Cardiac septum (tissue), 1 donor: ENCODE results near the gene SMIM5. TPM values are rescaled to one million over a fixed set of nuclear protein-coding genes. Genes with fewer than 3 reads are reported as not detected.

Experiments used
- DNase-seq: peaks from one replicate; pipeline ENCODE4 v3.0.0-alpha.2; 2020; ENCODE audit warnings: low spot score
- intact Hi-C: fragments of 100-400 bp; cut with DNase I; formaldehyde crosslinking; loops from one replicate; pipeline ENCODE4 v1.14.0; 2022
- total RNA-seq: library from RNA; stranded (reverse); fragmentation: NEBNext Ultra II Directional; extraction: Animal tissue kit (Norgen Biotek cat#: 25700); gene quantifications from one replicate; pipeline ENCODE4 v1.2.1, GENCODE V29; 2021
- donor health status: DM: no; HTN: no; CAD: no.

Gene SMIM5
- total RNA-seq, 1 donor from 2014 or later: 1.7 TPM

DNA sequence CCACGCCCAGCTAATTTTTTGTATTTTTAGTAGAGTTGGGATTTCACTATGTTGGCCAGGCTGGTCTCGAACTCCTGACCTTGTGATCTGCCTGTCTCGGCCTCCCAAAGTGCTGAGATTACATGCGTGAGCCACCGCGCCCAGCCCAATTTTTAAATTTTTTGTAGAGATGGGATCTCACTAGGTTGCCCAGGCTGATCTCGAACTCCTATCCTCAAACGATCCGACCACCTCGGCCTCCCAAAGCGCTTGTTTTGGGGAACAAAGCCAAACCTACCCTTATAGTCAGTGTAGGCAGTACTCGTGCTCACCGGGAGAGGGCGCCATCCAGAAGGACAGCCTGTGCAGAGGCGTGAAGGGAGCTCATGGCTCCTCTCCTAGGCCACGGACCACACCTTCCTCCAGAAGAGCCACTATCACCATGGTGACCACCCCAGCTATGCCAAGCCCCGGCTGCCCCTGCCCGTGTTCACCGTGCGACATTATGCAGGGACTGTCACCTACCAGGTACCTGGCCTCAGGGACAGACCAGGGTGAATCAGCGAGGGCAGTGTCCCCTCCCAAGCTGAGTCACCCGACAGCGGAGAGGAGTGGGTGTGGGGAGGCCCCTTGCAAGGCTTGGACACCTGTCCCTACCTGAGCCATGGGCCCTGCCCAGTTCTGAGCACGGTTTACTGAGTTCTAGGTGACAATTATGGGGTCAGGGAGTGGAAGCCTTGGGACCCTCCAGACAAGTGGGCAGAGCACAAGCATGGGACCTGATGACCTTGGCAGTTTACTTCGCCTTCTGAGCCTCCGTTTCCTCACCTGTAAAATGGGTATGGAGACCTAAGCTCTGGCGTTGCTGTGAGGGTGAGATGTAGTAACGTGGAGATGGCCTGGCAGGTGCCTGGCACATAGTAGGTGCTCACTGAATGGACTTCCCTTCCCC, 31.9 kb upstream of the SMIM5 start:
- no peak for DNase-seq
- intact Hi-C loops: no loop called here

GRCh38 chr17:75602644-75603043, 30.6 kb upstream of the SMIM5 start:
- intact Hi-C loops: no loop called here
- no peak for DNase-seq

DNA sequence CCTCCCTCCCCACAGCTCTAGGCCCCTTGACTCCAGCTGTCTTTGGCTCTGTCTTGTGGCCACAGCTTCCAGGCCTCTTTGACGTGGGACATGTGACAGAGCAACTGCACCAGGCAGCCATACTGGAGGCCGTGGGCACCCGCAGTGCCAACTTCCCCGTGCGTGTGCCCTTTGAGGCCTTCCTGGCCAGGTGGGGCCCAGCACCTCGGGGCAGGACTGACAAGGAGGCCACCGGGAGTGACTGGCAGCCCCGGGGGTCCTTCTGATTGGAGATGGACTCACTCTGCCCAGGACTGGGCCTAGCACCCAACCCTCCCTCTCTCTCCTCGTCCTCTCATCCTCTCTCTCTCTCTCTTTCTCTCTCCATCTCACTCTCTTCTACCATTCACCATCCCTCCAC, 30.1 kb upstream of the SMIM5 start:
- no peak for DNase-seq
- intact Hi-C loops: no loop called here

DNA sequence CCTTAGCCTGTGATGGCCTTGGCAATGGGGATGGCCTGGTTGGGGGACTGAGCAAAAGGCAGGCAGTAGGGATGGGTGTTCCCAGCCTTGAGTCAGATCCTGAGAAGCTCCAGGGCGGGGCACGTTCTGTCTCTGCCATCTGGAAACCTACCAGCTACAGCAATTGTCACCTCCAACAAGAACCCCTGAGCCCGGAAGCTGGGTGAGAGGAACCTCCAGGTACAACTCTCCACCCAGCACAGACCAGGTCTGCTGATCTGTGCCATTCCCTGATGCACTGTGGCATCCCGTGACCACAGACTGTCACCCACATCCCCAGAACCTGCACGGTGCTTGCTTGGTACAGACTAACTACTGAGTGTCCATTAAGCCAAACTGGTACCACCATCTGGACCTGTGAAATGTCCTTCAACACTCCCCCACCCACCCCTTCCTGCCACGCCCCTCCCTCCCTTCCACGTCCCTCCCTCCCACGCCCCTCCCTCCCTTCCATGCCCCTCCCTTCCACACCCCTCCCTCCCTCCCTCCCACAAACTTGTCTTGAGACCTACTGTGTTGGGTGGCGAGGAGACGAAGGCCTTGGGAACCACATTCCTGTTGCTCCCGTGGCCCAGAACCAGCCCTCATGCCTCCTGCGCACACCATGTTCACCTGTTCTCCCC, 29.1 kb upstream of the SMIM5 start:
- intact Hi-C loops: no loop called here
- no peak for DNase-seq

- intact Hi-C loops: no loop called here
- DNase-seq: no peak
Observed at GRCh38 chr17:75605790-75606189, 27.4 kb upstream of the SMIM5 start.

DNA sequence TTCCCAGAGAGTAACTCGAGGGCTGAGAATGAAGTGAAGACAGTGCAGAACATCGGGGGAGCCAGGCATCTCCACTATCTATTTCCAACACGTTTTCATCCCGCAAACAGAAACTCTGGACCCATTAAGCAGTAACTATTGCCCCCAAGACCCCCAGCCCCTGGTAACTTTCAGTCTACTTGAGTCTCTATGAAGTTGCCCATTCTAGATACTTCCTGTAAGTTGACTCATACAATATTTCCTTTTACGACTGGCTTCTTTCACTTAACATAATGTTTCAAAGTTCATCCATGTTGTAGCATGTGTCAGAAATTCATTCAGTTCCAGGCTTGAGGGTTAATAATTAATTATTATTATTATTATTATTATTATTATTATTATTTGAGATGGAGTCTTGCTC, 26.1 kb upstream of the SMIM5 start:
- intact Hi-C loops: no loop called here
- DNase-seq: no peak

DNA sequence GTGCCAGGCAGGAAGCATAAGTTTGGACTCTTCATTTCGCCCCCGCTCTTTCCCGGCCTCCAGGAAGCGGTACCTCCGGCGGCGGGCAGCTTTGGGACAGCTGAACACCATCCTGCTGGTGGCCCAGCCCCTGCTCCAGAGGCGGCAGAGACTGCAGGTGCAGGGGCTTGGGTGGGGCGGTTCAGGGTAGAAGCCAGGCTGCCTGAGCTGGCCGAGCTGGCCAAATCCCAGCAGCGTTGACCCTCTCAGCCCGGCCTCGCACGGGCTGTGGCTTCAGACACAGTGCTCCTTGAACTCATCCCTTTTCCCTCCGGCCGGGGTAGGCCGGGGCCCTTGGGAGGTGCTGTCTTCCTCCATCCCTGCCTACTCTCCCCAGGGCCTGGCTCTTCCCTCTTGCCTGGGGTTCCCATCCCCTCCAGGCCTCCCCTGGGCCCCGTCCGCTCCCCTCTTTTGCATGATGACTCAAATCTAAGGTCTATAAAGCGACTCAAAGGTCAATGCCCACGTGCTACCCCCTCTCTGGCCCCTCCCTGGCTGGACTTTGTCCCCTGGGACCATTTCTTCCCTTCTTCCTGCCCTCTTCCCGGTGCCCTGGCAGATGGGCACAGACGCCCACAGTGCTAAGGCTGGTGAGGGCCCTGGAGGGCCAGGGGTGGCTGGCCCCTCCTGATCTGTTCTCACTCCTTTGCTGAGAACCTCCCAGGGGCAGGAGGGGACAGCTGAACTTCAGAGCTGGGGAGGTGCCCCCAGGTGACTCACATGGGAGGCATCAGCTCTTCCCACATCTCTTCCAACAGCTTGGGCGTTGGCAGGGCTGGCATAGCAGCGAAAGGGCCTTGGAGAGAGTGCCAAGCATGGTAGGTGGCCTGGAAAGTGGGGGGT, 22.9 kb upstream of the SMIM5 start:
- DNase-seq: no peak

DNA sequence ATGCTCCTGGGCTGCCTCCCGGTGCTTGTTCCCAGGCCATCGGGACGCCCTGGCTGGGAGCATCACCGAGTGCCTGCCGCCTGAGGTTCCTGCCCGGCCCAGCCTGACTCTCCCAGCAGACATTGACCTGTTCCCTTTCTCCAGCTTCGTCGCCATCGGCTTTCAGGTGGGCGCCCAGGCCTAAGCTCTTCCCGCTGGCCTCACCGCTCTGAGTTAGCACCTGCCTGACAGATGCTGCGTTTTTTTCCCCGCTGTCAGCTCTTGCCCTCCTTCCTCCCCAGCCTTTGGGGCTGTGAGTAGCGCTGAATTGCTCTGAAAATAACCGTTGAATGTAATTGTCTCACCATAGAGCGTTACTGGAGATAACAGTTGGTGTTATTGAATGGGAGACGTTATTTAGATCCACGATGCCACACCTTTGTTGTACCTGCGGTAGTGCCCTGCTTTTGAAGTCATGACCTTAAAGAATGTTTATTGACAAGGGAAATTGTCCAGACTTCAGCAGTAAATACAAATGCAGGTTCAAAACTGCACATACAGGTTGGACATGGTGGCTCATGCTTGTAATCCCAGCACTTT, 21.3 kb upstream of the SMIM5 start:
- DNase-seq: no peak

More for the DNA sequence above, 22.9 kb upstream of the SMIM5 start:
- intact Hi-C loops: no loop called here

DNA sequence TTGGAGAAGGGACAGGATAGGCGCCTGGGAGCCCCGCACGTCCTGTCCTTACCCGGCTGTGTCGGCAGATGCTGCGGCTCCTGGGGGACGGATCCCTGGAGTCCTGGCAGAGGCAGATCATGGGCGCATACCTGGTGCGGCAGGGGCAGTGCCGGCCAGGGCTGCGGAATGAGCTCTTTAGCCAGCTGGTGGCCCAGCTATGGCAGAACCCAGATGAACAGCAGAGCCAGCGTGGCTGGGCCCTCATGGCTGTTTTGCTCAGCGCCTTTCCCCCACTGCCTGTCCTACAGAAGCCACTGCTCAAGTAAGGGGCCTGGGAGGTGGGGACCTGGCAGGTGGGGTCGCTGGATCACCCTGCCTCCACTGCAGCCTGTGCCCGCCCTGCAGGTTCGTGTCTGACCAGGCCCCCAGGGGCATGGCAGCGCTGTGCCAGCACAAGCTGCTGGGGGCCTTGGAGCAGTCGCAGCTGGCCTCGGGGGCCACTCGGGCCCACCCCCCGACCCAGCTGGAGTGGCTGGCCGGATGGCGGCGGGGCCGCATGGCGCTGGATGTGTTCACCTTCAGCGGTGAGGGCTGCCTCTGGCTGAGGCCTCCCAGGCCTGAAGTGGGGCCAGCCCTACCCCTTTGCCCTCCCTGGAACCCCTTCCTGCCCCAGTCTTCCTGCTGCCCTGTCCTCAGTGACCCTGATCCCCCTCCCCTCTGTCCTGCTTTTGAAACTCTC, 20.2 kb upstream of the SMIM5 start:
- intact Hi-C loops: no loop called here
- DNase-seq: no peak

More for the DNA sequence above, 21.3 kb upstream of the SMIM5 start:
- intact Hi-C loops: no loop called here

GRCh38 chr17:75614006-75614405, 19.2 kb upstream of the SMIM5 start:
- DNase-seq: no peak
- intact Hi-C loops: no loop called here

DNA sequence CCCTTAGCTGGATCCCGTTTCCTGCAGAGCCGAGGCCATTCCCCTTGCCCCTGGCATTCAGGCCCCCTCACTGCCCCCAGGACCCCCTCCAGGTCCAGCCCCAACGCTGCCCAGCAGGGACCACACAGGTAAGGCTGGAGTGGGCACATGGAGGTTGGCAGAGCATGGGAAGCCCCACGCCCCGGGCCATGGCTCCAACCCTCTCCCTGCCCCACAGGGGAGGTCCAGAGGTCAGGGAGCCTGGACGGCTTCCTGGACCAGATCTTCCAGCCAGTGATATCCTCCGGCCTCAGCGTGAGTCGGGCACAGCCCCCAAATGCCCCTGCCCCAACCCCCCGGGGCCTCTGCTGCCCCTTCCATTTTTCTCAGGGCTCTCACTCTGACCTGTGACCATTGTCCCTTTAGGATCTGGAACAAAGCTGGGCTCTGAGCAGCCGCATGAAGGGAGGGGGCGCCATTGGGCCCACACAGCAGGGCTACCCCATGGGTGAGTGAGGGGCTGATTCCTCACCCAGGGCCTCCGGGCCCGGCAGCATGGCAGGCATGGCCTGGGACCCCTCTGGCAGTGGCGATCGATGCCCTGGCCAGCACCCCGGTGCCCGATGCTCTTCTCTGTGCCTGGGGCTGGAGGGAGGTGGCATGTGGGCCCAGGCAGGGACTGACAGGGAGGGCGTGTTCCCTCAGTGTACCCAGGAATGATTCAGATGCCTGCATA, 18.5 kb upstream of the SMIM5 start:
- DNase-seq: no peak
- intact Hi-C loops: no loop called here

GRCh38 chr17:75615301-75615700, 17.9 kb upstream of the SMIM5 start:
- no peak for DNase-seq
- intact Hi-C loops: no loop called here

DNA sequence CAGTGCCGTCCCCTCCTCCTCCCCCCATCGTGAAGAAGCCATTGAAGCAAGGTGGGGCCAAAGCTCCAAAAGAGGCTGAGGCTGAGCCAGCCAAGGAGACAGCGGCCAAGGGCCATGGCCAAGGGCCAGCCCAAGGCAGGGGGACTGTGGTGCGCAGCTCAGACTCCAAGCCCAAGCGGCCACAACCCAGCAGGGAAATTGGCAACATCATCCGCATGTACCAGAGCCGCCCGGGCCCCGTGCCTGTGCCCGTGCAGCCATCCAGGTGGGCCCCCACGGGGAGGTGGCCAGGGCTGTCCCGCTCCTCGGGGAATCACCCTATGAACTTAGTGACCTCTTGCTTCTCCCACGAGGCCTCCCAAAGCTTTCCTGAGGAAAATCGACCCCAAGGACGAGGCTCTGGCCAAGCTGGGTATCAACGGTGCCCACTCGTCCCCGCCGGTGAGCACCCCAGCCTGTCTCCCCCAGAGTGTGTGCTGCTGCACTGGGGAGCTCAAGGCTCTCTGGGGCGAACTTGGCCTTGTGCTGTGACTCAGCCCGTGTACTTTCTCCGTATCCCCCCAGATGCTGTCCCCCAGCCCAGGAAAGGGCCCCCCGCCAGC, 16.6 kb upstream of the SMIM5 start:
- DNase-seq: no peak
- intact Hi-C loops: no loop called here

GRCh38 chr17:75617218-75617617, 16.0 kb upstream of the SMIM5 start:
- intact Hi-C loops: no loop called here
- DNase-seq: no peak

- intact Hi-C loops: no loop called here
- no peak for DNase-seq
Observed at GRCh38 chr17:75617675-75618074, 15.6 kb upstream of the SMIM5 start.

DNA sequence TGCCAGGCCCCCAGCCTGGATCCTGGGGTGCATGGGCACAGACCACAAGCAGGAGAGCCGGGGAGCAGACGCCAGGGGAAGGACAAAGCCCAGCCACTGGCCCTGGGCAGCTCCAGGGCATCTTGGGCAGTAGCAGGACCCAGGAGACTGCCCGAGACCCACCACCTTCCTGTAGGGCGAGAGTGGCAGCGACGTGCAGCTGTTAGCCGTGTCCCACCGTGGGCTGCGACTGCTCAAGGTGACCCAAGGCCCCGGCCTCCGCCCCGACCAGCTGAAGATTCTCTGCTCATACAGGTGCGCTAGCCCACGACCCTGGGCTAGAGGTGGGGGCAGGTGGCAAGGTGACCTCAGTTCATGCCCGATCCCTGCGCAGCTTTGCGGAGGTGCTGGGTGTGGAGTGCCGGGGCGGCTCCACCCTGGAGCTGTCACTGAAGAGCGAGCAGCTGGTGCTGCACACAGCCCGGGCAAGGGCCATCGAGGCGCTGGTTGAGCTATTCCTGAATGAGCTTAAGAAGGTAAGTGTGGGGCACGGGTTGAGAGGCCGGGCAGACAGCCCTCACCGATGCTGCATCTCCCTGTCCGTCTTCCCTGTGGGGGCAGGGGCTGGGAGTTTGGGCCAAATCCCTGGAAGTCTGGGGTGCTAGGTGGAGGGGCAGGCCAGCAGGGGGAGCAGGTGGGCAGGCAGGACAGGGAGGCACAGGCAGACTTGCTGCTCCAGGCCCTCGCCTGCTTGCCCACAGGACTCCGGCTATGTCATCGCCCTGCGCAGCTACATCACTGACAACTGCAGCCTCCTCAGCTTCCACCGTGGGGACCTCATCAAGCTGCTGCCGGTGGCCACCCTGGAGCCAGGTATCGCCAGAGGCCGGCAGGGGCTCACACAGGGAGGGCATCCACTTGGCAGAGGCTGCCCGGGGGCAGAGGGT, 13.5 kb upstream of the SMIM5 start:
- no peak for DNase-seq
- intact Hi-C loops: no loop called here

- intact Hi-C loops: no loop called here
- no peak for DNase-seq
Observed at GRCh38 chr17:75621489-75621888, 11.7 kb upstream of the SMIM5 start.
